MG63 (cell line): ENCODE measurements around the gene ARMH1. TPM values are rescaled to one million over a fixed set of nuclear protein-coding genes. Genes with fewer than 3 reads are reported as not detected.
"Not testable (repeated sequence)": the region's sequence is repeated elsewhere in the genome, so short reads cannot be mapped to it uniquely, and the experiment has no call there.

Experiments
- DNase-seq: peaks from one replicate; pipeline ENCODE4 v3.0.0-alpha.2; 2020
- H3K27me3 ChIP-seq: fragments of 250-450 bp; sonication (Bioruptor Pico); 2 replicates; pipeline ENCODE4 v1.5.1; 2020; ENCODE audit warnings: mild to moderate bottlenecking, moderate library complexity
- H3K36me3 ChIP-seq: fragments of 250-450 bp; sonication (Bioruptor Pico); 2 replicates; pipeline ENCODE4 v1.5.1; 2020; ENCODE audit warnings: mild to moderate bottlenecking, moderate library complexity
- H3K4me3 ChIP-seq: fragments of 250-450 bp; sonication (Bioruptor Pico); 2 replicates; pipeline ENCODE4 v1.5.1; 2020; ENCODE audit warnings: mild to moderate bottlenecking, moderate library complexity
- H3K9me3 ChIP-seq: fragments of 250-450 bp; sonication (Bioruptor Pico); 2 replicates; pipeline ENCODE4 v1.5.1; 2020; ENCODE audit warnings: mild to moderate bottlenecking, moderate library complexity
- total RNA-seq: library from RNA; depleted of rRNA; stranded (reverse); fragments of >200 nt; shearing (Covaris generic); gene quantifications from 2 replicates; pipeline ENCODE4 v1.2.3, GENCODE V29; 2014; ENCODE audit warnings: low replicate concordance; rRNA removed

The ARMH1 gene
- total RNA-seq, 1 experiment from 2014 or later = not detected

DNA sequence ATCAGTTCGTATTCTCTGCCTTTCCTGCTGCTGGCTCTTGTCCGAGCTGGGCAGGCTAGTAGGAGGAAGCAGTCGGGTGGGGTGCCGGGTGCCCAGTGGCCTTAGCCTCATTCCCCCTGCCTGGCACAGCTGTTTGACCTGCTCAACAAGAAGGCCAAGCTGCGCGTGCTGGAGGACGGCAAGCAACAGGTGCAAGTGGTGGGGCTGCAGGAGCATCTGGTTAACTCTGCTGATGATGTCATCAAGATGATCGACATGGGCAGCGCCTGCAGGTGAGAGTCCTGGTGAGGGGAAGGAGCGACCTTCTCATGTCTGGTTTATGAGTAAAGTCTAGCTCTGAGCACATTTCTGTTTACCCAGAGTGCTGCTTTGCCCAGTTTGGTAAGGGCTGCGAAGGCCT is 84.6 kb downstream of the ARMH1 start:
- Histone ChIP-seq H3K9me3 (no peaks in the 10 kb centered on the region), H3K4me3 (no peak overlapping the region), H3K27me3 (no peaks in the 10 kb centered on the region), H3K36me3 (peaks cover 84% of the 10 kb centered on the region)
- DNase-seq = no peak

DNA sequence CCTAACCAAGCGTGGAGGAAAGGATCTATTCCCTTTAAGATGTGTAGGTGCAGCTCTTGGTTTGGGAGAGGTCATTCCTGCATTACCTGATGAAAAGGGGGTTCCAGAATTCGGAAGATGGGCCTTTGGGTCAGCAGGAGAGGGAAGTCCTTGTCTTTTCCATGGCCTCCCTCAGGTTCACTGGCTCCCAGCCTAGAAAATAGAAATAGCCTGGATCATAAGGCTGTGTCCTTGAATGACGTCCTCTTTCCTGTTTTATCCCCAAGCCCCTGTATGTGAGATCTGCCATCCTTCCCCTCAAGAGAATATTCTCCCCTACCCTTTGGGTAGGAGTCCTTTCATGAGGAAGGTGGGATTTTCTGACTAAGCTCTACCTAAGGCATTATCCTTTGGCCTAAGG is 86.4 kb downstream of the ARMH1 start:
- H3K36me3 ChIP-seq = peaks cover 84% of the 10 kb centered on the region

DNA sequence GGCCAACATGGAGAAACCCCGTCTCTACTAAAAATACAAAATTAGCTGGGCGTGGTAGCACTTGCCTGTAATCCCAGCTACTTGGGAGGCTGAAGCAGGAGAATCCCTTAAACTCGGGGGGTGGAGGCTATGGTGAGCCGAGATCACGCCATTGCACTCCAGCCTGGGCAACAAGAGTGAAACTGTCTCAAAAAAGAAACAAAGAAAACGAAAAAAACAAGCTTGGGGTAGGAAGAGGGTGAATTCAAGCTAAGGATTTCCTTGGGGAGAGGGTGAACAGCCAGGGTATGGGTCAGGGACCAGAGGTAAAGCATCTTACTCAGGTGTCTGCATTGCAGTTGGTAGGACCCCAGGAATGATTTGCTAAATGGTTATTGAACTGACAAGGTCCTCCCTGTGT is 91.9 kb downstream of the ARMH1 start:
- DNase-seq, H3K27me3 ChIP-seq, H3K9me3 ChIP-seq, H3K4me3 ChIP-seq: not testable (repeated sequence)
- H3K36me3 ChIP-seq = peaks cover 48% of the 10 kb centered on the region

More for the DNA sequence above, 86.4 kb downstream of the ARMH1 start:
- H3K27me3 ChIP-seq = no peaks in the 10 kb centered on the region
- H3K9me3 ChIP-seq = no peaks in the 10 kb centered on the region
- no peak overlapping the region for H3K4me3 ChIP-seq
- DNase-seq = no peak

Other genes starting within 250 kb of the ARMH1 start
- gene TMEM53, start 233 bp upstream of the ARMH1 start, total RNA-seq = 1.5 and 10.6 TPM in 2 replicates
- gene RNU5D-1, start 56.5 kb downstream of the ARMH1 start, total RNA-seq = not detected in 2 replicates
- gene KIF2C, start 65.1 kb downstream of the ARMH1 start, total RNA-seq = 39.0 and 54.1 TPM in 2 replicates
- gene RPS8, start 100.8 kb downstream of the ARMH1 start, total RNA-seq = 2,690 and 3,127 TPM in 2 replicates
- gene BEST4, start 113.5 kb downstream of the ARMH1 start, total RNA-seq = not detected in 2 replicates
- gene PLK3, start 125.7 kb downstream of the ARMH1 start, total RNA-seq = 5.3 and 5.9 TPM in 2 replicates
- gene DYNLT4, start 132.6 kb downstream of the ARMH1 start, total RNA-seq = not detected in 2 replicates
- gene BTBD19, start 133.8 kb downstream of the ARMH1 start, total RNA-seq = 1.0 and 1.2 TPM in 2 replicates
- not detected in 2 replicates for gene PTCH2, start 168.5 kb downstream of the ARMH1 start, total RNA-seq